ENCODE results near the gene ACCSL.

The ACCSL gene

DNA sequence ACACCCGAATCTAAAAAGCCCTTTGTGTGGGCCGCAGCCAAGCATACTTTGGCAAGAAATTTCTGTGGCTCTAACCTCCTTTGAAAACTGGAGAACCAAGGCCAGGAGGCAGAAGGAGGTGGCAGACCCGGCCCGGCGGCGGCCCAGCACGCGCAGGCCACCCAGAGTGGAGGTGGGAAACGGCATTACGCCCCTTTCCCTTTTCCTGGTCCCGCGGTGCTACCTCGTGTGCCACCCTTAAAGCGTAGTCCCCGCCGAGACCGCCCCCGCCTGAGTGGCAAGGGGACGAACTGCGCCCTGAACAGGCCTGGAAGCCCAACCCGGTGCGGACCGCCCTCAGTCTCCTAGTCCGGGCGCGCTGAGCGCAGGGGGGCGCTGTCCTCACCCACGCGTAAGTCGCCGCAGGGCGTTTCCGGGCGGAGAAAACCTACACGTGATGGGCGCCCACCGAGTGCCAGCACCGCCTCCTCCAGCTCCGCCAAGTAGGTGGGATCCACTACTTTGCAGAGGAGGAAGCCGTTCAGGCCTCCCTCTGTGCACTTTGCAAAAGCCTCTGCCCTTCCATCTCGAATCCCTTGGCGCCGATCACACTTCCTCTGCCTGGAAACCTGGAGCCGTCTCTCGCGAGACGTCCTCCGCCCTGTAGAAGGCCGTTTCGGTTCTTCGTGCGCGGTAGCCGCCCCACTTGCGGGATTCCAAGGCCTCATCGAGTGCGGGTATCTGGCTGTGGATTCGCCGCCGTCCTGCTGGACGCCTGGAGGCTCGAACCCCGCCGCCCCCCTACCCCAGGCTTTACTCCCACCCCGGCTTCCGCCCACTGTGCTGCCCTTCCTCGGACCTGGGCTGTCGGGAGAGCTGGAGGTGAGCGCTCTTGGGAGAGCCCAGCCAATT, 18.3 kb downstream of the ACCSL start, which contains the start of gene ACCS:
ACCS (plus strand) TSS at position 430 of the 891 bp plus-strand sequence. CDS start 1,358 bp downstream, outside the sequence.
- TF ChIP-seq, protein P1, sequence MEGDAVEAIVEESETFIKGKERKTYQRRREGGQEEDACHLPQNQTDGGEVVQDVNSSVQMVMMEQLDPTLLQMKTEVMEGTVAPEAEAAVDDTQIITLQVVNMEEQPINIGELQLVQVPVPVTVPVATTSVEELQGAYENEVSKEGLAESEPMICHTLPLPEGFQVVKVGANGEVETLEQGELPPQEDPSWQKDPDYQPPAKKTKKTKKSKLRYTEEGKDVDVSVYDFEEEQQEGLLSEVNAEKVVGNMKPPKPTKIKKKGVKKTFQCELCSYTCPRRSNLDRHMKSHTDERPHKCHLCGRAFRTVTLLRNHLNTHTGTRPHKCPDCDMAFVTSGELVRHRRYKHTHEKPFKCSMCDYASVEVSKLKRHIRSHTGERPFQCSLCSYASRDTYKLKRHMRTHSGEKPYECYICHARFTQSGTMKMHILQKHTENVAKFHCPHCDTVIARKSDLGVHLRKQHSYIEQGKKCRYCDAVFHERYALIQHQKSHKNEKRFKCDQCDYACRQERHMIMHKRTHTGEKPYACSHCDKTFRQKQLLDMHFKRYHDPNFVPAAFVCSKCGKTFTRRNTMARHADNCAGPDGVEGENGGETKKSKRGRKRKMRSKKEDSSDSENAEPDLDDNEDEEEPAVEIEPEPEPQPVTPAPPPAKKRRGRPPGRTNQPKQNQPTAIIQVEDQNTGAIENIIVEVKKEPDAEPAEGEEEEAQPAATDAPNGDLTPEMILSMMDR (IDR thresholded peaks at IDR 0.05; ENCODE audit: low read depth, low read length), result no peak
- H3K9me3 ChIP-seq (ENCODE audit: severe bottlenecking), result no peaks in the 10 kb centered on the region
- no peaks in the 10 kb centered on the region for H3K36me3 ChIP-seq
- H3K27me3 ChIP-seq (ENCODE audit: insufficient read depth, low read depth, severe bottlenecking), result no peaks in the 10 kb centered on the region
- no peak for DNase-seq
- H3K4me3 ChIP-seq (ENCODE audit: low read depth, low read length), result no peak within 1 kb of the TSS
- H3K27ac ChIP-seq, result no peak within 1 kb of the TSS

GRCh38 chr11:44066732-44067141, 19.0 kb downstream of the ACCSL start:
- H3K27ac ChIP-seq, result no peak overlapping the region

DNA sequence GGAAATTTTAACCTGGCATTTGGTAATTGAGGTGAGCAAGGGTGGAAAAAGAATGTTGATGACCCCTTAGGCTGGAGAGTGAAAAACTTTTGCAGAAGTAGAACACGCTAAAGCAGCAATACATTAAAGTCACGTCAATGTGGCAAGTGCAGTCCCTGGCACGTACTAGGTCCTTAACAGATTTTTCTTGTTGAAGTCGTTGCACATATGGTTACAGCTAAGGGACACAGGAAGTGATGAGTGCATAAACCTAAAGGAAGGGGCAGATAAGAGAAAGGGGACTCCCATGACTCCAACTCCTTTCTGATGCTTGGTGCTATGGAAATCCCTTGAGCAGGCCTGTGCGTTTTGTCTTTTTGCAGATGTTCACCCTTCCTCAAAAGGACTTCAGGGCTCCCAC, 19.5 kb downstream of the ACCSL start:
- Histone ChIP-seq H3K4me3 (ENCODE audit: low read depth, low read length) (no peak overlapping the region), H3K27me3 (ENCODE audit: insufficient read depth, low read depth, severe bottlenecking) (no peaks in the 10 kb centered on the region), H3K27ac (no peak overlapping the region), H3K36me3 (no peaks in the 10 kb centered on the region), H3K9me3 (ENCODE audit: severe bottlenecking) (no peaks in the 10 kb centered on the region)
- DNase-seq, result no peak
- TF ChIP-seq, protein P1 (IDR thresholded peaks at IDR 0.05; ENCODE audit: low read depth, low read length), result no peak

More at GRCh38 chr11:44066732-44067141, 19.0 kb downstream of the ACCSL start:
- no peak for DNase-seq
- no peaks in the 10 kb centered on the region for H3K9me3 ChIP-seq (ENCODE audit: severe bottlenecking)
- H3K4me3 ChIP-seq (ENCODE audit: low read depth, low read length), result no peak overlapping the region
- no peaks in the 10 kb centered on the region for H3K27me3 ChIP-seq (ENCODE audit: insufficient read depth, low read depth, severe bottlenecking)
- no peaks in the 10 kb centered on the region for H3K36me3 ChIP-seq
- TF ChIP-seq, protein P1 (IDR thresholded peaks at IDR 0.05; ENCODE audit: low read depth, low read length), result no peak

DNA sequence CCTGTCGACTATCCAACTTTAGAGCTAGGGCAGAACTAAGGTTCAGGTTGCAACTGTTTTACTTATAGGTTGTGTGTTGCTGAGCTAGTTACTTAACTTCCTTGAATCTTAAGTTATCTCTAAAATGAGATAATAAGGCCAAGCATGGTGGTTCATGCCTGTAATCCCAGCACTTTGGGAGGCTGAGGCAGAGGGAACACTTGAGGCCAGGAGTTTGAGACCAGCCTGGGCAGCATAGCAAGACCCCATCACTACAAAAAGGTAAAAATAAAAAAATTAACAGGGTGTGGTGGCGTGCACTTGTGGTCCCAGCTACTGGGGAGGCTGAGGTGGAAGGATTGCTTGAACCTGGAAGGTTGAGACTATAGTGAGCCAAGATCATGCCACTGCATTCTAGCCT, 20.4 kb downstream of the ACCSL start:
- no peak overlapping the region for H3K4me3 ChIP-seq (ENCODE audit: low read depth, low read length)
- no peaks in the 10 kb centered on the region for H3K36me3 ChIP-seq
- H3K27me3 ChIP-seq (ENCODE audit: insufficient read depth, low read depth, severe bottlenecking), result no peaks in the 10 kb centered on the region
- H3K9me3 ChIP-seq (ENCODE audit: severe bottlenecking), result no peaks in the 10 kb centered on the region
- no peak for DNase-seq
- TF ChIP-seq, protein P1 (IDR thresholded peaks at IDR 0.05; ENCODE audit: low read depth, low read length), result no peak
- no peak overlapping the region for H3K27ac ChIP-seq

DNA sequence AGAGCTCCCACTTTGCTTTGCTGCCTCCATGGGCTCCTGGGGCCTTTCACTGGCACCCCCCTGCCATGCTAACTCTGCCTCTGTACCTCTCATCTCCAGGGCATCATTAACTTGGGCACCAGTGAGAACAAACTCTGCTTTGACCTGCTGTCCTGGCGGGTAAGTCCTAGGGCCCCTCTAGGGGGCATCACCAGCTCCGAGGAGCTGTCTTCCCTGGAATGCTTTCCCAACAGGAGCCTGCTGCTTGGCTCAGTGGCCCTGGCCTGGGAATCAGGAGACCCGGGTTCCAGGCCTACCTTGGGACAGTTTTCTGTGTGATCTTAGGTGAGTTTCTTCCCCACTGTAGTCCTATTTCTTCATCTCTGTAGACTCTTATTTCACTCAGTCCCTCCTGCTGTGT, 23.4 kb downstream of the ACCSL start:
- Histone ChIP-seq H3K27ac (no peak overlapping the region), H3K36me3 (no peaks in the 10 kb centered on the region), H3K9me3 (ENCODE audit: severe bottlenecking) (no peaks in the 10 kb centered on the region), H3K4me3 (ENCODE audit: low read depth, low read length) (no peak overlapping the region), H3K27me3 (ENCODE audit: insufficient read depth, low read depth, severe bottlenecking) (no peaks in the 10 kb centered on the region)
- TF ChIP-seq, protein P1 (IDR thresholded peaks at IDR 0.05; ENCODE audit: low read depth, low read length), result peak; percentile 26; the same call in 1 of the 2 replicates
- no peak for DNase-seq

All from WERI-Rb-1 (cell line).